Cardiac atrium fibroblast (primary cell): ENCODE results near the gene UCN3. TPM values are rescaled to one million over a fixed set of nuclear protein-coding genes. Genes with fewer than 3 reads are reported as not detected.

ENCODE experiments used
- total RNA-seq: library from RNA; depleted of rRNA; stranded (reverse); fragments of >200 nt; gene quantifications from 2 replicates; pipeline ENCODE4 v1.2.3, GENCODE V29; 2015

The UCN3 gene, protein sequence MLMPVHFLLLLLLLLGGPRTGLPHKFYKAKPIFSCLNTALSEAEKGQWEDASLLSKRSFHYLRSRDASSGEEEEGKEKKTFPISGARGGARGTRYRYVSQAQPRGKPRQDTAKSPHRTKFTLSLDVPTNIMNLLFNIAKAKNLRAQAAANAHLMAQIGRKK
- not detected in 2 replicates for total RNA-seq

DNA sequence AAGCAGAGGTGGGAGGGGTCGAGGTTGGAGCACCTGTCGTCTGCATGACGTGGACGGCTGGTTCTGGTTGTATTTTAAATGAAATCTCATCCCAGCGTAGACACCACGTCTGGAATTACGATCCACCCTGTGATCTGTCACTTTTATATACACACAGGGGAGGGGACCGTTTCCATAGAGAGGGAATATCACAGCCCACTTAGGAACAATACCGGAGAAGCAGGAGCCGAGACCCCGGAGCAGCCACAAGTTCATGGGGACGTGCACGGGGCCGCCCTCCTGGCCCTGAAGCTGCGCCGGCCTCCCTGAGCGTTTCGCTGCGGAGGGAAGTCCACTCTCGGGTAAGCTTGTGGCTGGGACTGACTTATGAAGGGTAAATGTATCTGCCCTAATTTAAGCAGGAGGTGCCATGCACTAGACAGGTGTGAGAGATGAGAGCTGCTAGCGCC is at the start of gene UCN3:
Gene UCN3 (plus strand): TSS at position 77 of the 449 bp plus-strand sequence. CDS start 8,755 bp downstream, outside the sequence.

DNA sequence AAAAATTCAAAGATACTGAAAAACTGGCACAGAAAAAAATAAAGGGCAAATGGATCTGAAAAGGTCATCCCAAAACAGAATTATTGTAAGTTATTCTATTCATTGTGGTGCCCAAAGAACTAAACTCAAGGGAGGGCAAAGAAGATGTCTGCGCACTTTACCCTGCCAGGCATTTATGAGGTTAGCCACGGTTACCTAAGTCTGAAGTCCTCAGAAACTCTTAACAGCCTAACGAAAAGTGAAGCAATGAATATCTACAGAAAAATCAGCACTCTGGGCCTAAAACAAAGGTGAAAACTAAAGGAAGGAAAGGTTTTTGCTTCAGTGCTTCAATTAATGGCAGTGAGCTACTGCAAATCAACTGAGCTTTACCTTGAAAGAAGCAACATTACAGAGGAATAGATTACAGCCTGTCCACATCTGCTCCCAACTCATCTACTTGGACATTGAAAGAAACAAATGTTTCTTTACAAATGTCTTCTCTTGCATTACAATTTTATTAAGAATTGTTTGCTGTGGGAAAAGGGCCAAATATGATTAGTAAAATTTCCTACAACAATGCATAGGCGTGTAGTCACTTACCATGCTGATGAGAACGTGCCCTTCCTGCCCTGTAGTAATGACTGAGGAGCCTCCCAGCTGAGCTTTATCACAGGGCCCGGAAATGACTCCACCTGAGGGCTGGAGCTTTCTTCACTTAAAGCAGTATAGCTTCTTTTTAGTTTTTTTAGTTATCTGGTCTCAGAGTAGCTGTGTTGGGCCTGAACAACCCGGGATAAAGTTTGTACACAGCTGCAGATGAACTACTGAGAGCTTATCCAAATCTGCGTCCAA is 39.7 kb downstream of the UCN3 start, which contains the start of gene TUBAL3:
Gene TUBAL3 (minus strand): TSS at position 621 of the 834 bp plus-strand sequence. CDS start 36 bp downstream, at position 585.

DNA sequence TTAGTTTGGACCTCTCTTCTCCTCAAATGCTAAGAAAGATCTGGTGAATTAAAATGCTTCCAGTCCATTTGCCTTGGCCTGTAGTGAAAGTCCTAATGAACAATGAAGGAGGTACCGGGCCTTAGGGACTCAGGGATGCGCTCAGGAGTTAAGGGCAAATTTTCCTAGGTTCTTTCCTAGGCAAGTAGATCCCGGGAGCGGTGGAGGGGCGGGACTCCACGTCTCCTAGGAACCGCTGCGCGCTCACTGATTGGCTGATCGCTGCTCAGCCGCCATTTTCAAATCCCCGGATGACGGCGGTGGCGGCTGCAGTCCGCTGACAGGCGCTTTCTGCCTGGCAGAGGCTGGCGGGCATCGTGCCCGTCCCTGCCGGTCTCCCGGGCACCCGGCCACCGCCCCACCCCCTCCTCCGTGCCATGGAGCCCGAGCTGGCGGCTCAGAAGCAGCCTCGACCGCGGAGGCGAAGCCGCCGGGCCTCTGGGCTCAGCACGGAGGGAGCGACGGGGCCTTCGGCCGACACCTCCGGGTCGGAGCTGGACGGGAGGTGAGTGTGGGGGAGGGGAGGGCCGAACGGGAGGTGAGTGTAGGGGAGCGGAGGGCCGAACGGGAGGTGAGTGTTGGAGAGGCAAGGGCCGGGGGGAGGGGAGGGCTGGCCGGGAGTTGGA is 47.6 kb downstream of the UCN3 start, which contains the start of gene NET1:
Gene NET1 (plus strand): TSS at position 281 of the 665 bp plus-strand sequence. CDS start 136 bp downstream, at position 417.

Other genes starting within 250 kb of the UCN3 start
- gene AKR1C8, start 179.8 kb upstream of the UCN3 start, total RNA-seq = not detected in 2 replicates
- not detected in 2 replicates for gene AKR1C4, start 168.1 kb upstream of the UCN3 start, total RNA-seq
- gene TUBAL3, start 39.9 kb downstream of the UCN3 start, total RNA-seq = not detected in 2 replicates
- gene NET1, start 47.6 kb downstream of the UCN3 start, total RNA-seq = 7.8 and 10.7 TPM in 2 replicates
- not detected in 2 replicates for gene CALML5, start 134.6 kb downstream of the UCN3 start, total RNA-seq
- gene CALML3, start 160.0 kb downstream of the UCN3 start, total RNA-seq = not detected in 2 replicates